Lower leg skin (tissue), 3 donors: ENCODE measurements around the gene ADCY7.

Experiments used
- CTCF ChIP-seq, 3 donors: fragments of 450-650 bp; IDR thresholded peaks; one replicate each; pipeline ENCODE4 v1.5.1; 2016; ENCODE audit warnings: antibody characterized with exemption in 3 of 3, mild to moderate bottlenecking in 3 of 3, moderate library complexity in 2 of 3
- POLR2A ChIP-seq, 2 donors: fragments of 450-650 bp; IDR thresholded peaks; one replicate each; pipeline ENCODE4 v1.6.1; 2016 to 2017; ENCODE audit warnings: antibody characterized with exemption in 2 of 2, mild to moderate bottlenecking in 1 of 2, moderate library complexity in 1 of 2

- TF ChIP-seq CTCF (IDR thresholded peaks at IDR 0.05): no peak
- TF ChIP-seq POLR2A (IDR thresholded peaks at IDR 0.05): no peak
Observed at GRCh38 chr16:50306287-50306686, 39.9 kb downstream of the ADCY7 start.
